Adipocyte (in vitro differentiated cells): ENCODE measurements around the gene PNPLA7.
"Not testable (repeated sequence)": the region's sequence is repeated elsewhere in the genome, so short reads cannot be mapped to it uniquely, and the experiment has no call there.

Experiments
- DNase-seq: peaks from one replicate; pipeline ENCODE4 v3.0.0-alpha.2; 2015; ENCODE audit warnings: low read depth
- H3K27me3 ChIP-seq: replicated peaks from 2 replicates; pipeline ENCODE4 v1.7.0; 2013; ENCODE audit warnings: mild to moderate bottlenecking, low read length, moderate library complexity; ENCODE audit not compliant: control insufficient read depth, insufficient read depth
- H3K36me3 ChIP-seq: 2 replicates; pipeline ENCODE4 v1.7.0; 2013; ENCODE audit warnings: low read length, mild to moderate bottlenecking, moderate library complexity; ENCODE audit not compliant: control insufficient read depth, insufficient read depth, severe bottlenecking
- H3K4me1 ChIP-seq: 2 replicates; pipeline ENCODE4 v1.7.0; 2013; ENCODE audit warnings: mild to moderate bottlenecking, low read length, moderate library complexity; ENCODE audit not compliant: control insufficient read depth, insufficient read depth
- H3K4me3 ChIP-seq: 2 replicates; pipeline ENCODE4 v1.7.0; 2013; ENCODE audit warnings: mild to moderate bottlenecking, low read length, moderate library complexity
- H3K9ac ChIP-seq: 2 replicates; pipeline ENCODE4 v1.7.0; 2013; ENCODE audit warnings: mild to moderate bottlenecking, low read length, moderate library complexity
- H3K9me3 ChIP-seq: 2 replicates; pipeline ENCODE4 v1.7.0; 2013; ENCODE audit warnings: mild to moderate bottlenecking, low read length, moderate library complexity; ENCODE audit not compliant: control insufficient read depth

PNPLA7 gene

GRCh38 chr9:137550231-137550621 is at the start of gene PNPLA7:
Gene PNPLA7, minus strand, starts transcription at chr9:137550402. Its CDS starts 205 bp downstream, at chr9:137550197.
- peak; percentile 65 for DNase-seq
- Histone ChIP-seq H3K4me1 (peaks cover 28% of the 10 kb centered on the region), H3K9ac (peak within 1 kb of the TSS; percentile 86), H3K9me3 (no peaks in the 10 kb centered on the region), H3K27me3 (no peaks in the 10 kb centered on the region), H3K4me3 (peak within 1 kb of the TSS; percentile 81), H3K36me3 (peaks cover 11% of the 10 kb centered on the region)

DNA sequence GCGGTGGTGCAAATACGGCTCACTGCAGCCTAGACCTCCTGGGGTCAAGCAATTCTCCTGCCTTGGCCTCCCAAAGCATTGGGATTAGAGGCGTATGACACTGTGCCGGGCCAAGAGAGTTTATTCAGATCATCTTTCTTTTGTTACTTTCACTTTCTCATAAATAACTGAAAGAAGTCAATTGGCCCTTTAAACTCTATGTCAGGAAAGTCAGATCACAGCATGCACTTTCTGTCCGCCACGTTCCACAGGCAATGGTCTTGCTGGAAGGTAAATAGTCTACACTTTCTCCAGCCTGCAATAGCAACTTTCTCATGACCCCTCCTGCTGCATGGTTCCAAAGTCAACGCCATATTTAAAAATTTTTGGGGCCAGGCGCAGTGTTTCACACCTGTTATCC is 48.7 kb upstream of the PNPLA7 start:
- no peak overlapping the region for H3K4me3 ChIP-seq
- no peaks in the 10 kb centered on the region for H3K27me3 ChIP-seq
- H3K9me3 ChIP-seq, result no peaks in the 10 kb centered on the region
- no peaks in the 10 kb centered on the region for H3K4me1 ChIP-seq
- H3K9ac ChIP-seq, result no peak overlapping the region
- no peaks in the 10 kb centered on the region for H3K36me3 ChIP-seq
- no peak for DNase-seq

DNA sequence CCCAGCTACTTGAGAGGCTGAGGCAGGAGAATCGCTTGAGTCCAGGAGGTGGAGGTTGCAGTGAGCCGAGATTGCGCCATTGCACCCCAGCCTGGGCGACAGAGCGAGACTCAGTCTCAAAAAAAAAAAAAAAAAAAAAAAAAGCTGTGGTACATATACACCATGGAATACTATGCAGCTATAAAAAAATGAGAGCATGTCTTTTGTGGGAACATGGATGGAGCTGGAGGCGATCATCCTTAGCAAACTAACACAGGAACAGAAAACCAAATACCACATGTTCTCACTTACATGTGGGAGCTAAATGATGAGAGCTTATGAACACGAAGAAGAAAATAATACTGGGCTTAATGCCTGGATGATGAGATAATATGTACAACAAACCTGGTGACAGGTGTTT is 46.4 kb upstream of the PNPLA7 start:
- not testable (repeated sequence) for H3K9me3 ChIP-seq, H3K4me3 ChIP-seq, H3K4me1 ChIP-seq, H3K27me3 ChIP-seq, H3K9ac ChIP-seq, H3K36me3 ChIP-seq, DNase-seq

DNA sequence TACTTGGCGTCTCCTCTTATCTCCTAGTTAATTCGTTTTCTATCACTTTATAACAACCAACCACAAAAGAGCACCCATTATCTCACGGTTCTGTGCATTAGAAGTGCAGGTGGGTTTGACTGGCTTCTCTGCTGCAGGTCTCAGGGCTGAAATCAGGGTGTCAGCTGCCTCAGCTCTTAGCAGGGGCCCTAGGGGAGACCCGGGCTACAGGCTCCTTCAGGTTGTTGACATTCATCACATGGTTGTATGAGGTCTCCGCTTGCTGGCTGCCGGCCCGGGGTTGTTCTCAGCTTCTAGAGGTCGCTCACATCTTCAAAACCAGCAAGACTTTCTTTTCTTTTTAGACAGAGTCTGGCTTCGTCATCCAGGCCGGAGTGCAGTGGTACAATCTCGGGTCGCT is 43.0 kb upstream of the PNPLA7 start:
- DNase-seq, result no peak
- peaks cover 2% of the 10 kb centered on the region for H3K36me3 ChIP-seq
- no peak overlapping the region for H3K9ac ChIP-seq
- H3K27me3 ChIP-seq, result no peaks in the 10 kb centered on the region
- H3K9me3 ChIP-seq, result no peaks in the 10 kb centered on the region
- H3K4me1 ChIP-seq, result peaks cover 13% of the 10 kb centered on the region
- no peak overlapping the region for H3K4me3 ChIP-seq

DNA sequence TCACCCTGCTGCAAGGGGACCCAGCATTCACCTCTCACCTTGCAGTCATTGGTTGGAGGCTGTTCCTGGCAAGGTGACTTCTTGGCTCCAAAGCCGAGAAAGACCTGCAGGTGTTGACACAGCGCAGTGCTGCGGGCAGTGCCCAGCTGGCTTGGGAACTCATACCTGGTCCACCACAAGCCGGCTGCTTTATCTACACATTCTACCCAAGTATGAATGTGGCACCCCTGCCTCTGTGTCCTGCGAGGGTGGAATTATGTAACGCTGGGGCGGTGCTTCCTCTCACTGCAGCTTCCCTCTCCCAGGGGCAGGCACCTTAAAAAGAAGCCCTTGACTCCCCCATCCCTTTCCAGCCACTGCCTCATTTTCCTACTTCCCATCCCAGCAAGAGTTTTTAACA is 42.6 kb upstream of the PNPLA7 start:
- no peaks in the 10 kb centered on the region for H3K9me3 ChIP-seq
- no peak for DNase-seq
- peaks cover 6% of the 10 kb centered on the region for H3K36me3 ChIP-seq
- H3K4me3 ChIP-seq, result no peak overlapping the region
- H3K9ac ChIP-seq, result no peak overlapping the region
- H3K4me1 ChIP-seq, result peaks cover 13% of the 10 kb centered on the region
- H3K27me3 ChIP-seq, result no peaks in the 10 kb centered on the region

- no peaks in the 10 kb centered on the region for H3K9me3 ChIP-seq
- no peaks in the 10 kb centered on the region for H3K27me3 ChIP-seq
- H3K4me3 ChIP-seq, result peak within 1 kb of the TSS; percentile 88
Measured at GRCh38 chr9:137590469-137591383, 40.5 kb upstream of the PNPLA7 start, which contains the start of gene ZMYND19. Gene ZMYND19, minus strand, starts transcription at chr9:137590512. Its CDS starts 249 bp downstream, at chr9:137590263.

DNA sequence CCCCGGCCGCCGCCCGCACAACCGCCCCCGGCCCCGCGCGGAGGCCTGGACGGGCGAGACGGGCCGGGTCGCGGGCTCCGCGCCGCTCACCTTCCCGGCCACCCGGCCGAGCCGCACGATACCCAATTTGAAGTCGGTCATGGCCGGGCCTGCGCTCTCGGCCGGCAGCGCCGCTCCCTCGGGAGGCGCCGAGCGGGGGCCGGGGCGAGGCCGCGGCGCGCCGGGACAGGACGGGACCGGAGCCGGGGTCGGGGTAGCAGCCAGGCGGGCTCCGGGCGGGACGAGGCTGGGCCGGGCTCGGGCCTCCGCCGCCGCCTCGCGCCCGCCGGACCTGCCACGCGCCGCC is 39.9 kb upstream of the PNPLA7 start:
- Histone ChIP-seq H3K4me3 (peak overlapping the region; percentile 88), H3K4me1 (peaks cover 13% of the 10 kb centered on the region), H3K9ac (peak overlapping the region; percentile 90), H3K36me3 (peaks cover 30% of the 10 kb centered on the region), H3K27me3 (no peaks in the 10 kb centered on the region), H3K9me3 (no peaks in the 10 kb centered on the region)
- no peak for DNase-seq

More at GRCh38 chr9:137590469-137591383, 40.5 kb upstream of the PNPLA7 start, which contains the start of gene ZMYND19:
- Histone ChIP-seq H3K9ac (peak within 1 kb of the TSS; percentile 90), H3K36me3 (peaks cover 26% of the 10 kb centered on the region), H3K4me1 (peaks cover 13% of the 10 kb centered on the region)
- peak; percentile 97 for DNase-seq

GRCh38 chr9:137589441-137590122 is 39.4 kb upstream of the PNPLA7 start:
- Histone ChIP-seq H3K27me3 (no peaks in the 10 kb centered on the region), H3K9me3 (no peaks in the 10 kb centered on the region), H3K4me1 (peaks cover 13% of the 10 kb centered on the region), H3K36me3 (peaks cover 30% of the 10 kb centered on the region), H3K9ac (peak overlapping the region; percentile 90), H3K4me3 (peak overlapping the region; percentile 88)
- DNase-seq, result peak; percentile 56

DNA sequence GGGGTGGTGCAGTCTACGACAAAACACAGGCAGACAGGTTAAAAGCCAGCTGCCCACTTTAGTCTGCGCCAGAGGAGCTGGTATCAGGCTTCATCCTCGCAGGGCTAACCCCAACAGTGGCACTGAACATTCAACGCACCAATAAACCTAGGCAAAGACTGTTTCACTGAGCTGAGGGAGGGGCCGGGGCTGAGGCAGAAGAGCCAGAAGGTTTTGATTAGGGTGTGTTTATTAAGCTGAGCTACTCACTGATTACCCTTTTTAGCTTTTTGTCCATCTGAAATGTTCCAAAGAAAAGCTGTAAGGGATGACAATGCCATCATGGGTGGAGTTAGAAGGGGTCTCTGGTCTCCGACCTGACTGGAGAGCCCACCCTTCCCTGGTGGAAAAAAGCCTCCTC is 38.7 kb upstream of the PNPLA7 start:
- Histone ChIP-seq H3K36me3 (peaks cover 34% of the 10 kb centered on the region), H3K9ac (peak overlapping the region; percentile 90), H3K4me1 (peaks cover 13% of the 10 kb centered on the region), H3K9me3 (no peaks in the 10 kb centered on the region), H3K27me3 (no peaks in the 10 kb centered on the region), H3K4me3 (peak overlapping the region; percentile 88)
- DNase-seq, result peak; percentile 29

DNA sequence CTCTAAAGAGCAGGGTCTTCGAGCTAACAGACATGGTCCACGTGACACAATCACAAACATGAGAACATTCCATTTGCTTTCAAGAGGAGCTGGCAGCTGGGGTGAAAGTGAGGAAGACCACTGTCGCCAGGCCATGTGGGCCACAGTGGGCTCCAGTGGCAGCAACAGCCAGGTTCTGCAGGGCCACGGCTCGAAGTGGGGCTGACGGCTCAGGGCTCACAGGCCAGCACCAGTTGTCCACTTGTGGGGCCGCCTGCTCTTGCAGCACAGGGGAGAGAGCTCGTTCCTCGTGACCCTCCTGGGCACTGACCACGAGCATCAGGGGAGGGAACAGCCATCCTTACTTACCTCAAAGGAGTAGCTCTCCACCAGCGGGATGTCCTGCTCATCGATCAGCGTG is 38.1 kb upstream of the PNPLA7 start:
- Histone ChIP-seq H3K36me3 (peaks cover 37% of the 10 kb centered on the region), H3K27me3 (no peaks in the 10 kb centered on the region), H3K9me3 (no peaks in the 10 kb centered on the region), H3K4me1 (peaks cover 13% of the 10 kb centered on the region), H3K4me3 (no peak overlapping the region), H3K9ac (peak overlapping the region; percentile 90)
- DNase-seq, result no peak

DNA sequence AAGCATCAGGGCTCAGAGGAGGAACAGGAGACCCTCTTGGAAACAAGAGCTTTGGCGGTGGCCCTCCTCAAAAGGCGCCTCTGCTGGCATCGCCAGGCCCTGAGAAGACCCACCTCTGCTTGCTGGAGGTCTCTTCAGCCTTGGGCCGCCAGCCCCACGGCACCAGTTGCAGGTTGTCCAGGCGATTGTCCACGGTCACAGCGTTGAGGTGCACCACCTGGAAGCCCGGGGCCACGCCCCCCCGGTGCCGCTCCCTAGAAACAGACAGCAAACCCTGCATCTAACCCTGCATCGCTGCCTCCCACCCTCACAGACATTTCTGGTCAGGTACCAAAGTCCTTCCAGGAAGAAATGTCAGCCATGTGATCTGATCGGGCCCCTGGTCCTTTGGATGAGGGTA is 36.7 kb upstream of the PNPLA7 start:
- Histone ChIP-seq H3K4me1 (peaks cover 13% of the 10 kb centered on the region), H3K4me3 (no peak overlapping the region), H3K9ac (no peak overlapping the region), H3K27me3 (no peaks in the 10 kb centered on the region), H3K9me3 (no peaks in the 10 kb centered on the region), H3K36me3 (peaks cover 52% of the 10 kb centered on the region)
- no peak for DNase-seq
